NCI-H748 (cell line): ENCODE measurements around the gene KAT8.

Experiments used
- DNase-seq: peaks from one replicate; lab custom pipeline; 2025; ENCODE audit not compliant: unreplicated experiment; lab: John Stamatoyannopoulos, UW

The KAT8 gene

DNA sequence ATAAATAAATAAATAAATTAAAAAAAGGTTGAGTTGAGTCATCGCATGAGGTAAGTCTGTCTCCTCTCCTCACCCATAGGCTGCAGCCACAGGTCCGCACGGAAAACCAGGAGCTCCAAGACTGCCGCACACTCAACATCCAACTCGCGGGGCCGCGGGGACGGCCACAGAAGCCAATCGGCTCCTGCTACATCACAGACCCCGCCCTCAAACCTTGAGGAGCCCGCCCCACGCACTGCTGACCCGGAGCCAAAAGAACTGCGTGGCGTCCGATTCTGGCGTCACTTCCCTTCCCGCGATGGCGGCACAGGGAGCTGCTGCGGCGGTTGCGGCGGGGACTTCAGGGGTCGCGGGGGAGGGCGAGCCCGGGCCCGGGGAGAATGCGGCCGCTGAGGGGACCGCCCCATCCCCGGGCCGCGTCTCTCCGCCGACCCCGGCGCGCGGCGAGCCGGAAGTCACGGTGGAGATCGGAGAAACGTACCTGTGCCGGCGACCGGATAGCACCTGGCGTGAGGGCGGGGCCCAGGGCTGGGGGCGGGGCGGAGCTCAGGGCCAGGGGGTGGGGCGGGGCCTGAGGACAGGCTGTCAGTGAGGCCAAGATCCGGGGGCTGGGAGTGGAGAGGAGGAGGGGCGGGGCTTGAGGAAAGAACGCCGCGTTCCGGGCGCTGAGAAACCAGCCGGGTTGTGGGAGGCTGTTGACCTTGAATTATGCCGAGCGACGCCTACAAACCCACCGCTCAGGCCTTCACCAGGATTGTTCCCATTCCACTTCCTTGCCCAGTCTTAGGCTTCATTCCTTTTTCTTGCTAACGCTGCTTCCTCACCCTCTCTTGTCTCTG is at the start of gene KAT8:
KAT8 (plus strand) TSS at position 281 of the 839 bp plus-strand sequence; CDS start at position 299, 18 bp downstream.
- peak; percentile 97 for DNase-seq

DNA sequence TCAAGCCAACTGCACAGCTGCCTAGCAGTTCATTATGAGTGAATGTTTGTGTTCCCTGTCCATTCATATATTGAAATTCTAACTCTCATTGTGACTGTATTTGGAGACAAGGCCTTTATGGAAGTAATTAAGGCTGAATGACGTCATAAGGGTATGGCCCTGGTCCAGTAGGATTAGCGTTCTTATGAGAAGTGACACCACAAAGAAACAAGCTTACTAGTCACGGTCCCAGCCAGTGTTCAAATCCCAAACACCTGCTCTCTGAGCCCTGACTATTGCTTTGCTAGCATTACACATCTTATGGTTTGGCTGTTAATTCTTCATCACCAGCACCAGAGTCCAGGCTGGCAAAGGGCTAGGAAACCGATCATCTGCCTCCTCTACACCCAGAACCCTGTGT is 45.6 kb upstream of the KAT8 start:
- peak; percentile 10 for DNase-seq

DNA sequence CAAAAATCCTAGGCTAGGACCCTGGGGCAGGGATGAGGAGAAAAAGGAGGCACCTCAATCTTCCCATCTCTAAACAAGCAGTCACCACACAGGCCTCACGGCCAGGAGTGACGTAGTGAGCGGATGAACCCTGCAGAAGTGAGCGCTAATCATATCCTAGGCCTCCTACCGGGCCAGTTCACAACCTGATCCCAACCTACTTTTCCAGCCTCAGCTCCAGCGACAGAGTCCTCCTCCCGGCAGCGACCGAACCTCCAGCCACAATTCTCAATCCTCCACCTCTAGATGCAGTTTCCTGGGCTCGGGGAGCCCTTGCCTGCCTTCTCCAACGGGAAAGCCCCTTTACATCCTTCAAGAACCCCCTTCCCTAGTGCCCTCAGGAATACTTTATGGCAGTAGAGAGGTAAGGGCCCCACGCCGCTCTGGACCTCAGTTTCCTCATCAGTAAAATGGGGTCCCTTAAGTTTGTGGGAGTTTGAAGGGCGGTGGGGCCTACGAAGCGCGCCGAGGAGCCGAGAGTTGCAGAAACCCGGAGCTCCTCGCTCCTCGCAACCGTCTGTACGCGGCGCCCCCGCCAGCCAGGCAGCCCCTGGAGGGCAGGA is 44.8 kb upstream of the KAT8 start:
- peak; percentile 35 for DNase-seq

DNA sequence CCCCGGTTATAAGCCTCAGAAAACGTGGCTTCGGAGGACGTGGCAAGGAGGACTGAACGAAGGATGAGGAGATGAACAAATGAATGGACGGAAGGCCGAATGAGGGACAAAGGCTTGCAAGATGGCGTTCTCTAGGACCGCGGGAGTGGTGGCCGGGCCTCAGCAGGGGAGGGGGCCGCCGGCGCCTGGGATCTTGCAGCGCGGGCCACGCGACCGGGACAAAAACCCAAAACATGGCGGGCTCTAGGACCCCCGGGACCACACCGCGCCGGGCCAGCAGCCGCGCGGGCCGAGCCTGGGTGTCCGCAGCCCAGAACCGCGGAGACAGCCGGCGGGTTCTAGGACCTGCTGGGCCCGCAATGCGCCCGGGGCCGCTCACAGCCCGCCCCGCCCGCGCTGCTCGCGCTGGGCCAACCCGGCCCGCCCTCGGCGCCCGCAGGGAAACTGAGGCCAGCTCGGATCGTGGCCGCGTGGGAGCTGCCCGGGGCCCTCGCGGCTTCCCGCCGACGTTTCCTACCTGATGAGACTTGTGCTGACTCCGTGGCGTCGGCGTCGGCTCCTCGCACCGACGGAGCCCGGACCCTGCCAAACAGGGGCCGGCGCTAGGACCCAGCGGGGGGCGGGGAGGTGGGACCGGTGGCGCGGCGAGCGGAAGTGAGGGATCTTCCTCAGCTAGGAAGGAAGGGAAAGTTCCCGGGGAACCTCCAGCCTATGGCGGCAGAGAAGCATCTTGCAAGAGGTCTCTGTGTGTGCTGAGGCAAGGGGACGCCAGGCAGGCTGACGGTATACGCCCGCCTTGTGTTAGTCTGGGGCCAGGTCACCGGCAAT is 44.1 kb upstream of the KAT8 start:
- peak; percentile 85 for DNase-seq

DNA sequence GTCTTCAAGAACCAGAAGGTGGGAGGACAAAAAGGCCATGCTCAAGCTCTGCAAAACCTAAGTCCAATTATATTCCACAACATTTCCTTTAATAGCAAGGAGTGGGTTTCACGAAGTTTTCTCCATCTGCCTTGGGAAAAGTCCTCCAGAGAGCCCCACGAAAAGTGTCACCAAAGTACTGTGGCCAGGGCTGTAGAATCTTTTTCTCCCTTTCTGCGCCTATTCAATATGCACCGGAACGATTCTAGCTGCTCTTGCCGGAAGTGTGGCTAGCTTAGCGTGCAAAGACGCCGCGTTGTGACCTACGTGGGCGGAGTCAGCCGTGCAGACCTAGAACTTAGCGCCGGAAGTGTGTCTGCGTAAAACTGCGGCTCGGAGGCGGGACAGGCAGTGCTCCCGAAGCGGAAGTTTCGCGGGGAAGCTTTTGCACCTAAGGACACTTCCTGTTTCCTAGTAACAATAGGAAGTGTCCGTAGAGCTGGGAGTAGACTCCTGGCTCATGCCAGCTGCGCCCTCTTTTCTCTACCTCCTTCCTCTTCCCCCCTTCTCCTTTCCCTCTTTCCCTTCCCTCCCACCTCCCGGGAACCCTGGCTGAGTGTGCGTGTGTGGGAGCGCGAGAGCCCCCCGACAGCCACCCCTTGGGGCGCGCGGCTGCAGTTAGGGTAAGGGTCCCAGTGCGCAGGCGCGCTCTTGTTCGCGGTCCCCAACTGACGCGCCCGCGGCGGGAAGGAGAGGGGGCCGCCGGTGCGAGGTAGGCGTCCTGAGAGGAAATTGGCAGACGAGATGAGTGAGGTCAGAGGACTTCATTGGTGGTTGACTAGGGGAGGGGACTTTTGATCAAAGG is 43.3 kb upstream of the KAT8 start, which contains the start of the genes ZNF646 and ZNF668:
ZNF646 (plus strand) TSS at position 453 of the 844 bp plus-strand sequence. CDS start 1,903 bp downstream, outside the sequence.
ZNF668 (minus strand) TSS at position 271 of the 844 bp plus-strand sequence. CDS start 9,781 bp downstream, outside the sequence.
- peak; percentile 99 for DNase-seq

DNA sequence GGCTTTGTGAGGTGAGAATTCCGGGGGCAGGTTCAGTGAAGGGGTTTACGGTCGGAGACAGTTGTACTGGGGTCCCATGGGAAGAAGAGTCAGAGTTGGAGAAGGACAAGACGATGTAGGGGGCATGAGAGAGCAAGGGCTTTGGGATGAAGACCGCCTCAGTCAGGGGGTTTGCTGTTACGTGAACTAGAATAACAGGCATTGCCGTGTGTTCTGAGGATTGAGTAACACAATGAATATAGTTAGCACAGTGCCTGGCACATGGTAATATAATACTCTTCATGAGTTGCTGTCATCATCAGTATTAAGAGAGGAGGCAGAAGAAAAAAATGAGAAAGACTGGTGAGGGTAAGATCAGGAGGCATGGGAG is 42.7 kb upstream of the KAT8 start:
- no peak for DNase-seq

DNA sequence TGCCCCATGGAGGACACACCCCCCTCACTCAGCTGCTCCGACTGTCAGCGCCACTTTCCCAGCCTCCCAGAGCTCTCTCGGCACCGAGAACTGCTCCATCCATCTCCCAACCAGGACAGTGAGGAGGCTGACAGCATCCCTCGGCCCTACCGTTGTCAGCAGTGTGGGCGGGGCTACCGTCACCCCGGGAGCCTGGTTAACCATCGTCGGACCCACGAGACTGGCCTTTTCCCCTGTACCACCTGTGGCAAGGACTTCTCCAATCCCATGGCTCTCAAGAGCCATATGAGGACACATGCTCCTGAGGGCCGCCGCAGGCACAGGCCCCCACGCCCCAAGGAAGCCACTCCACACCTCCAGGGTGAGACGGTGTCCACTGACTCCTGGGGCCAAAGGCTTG is 41.1 kb upstream of the KAT8 start:
- DNase-seq: no peak

DNA sequence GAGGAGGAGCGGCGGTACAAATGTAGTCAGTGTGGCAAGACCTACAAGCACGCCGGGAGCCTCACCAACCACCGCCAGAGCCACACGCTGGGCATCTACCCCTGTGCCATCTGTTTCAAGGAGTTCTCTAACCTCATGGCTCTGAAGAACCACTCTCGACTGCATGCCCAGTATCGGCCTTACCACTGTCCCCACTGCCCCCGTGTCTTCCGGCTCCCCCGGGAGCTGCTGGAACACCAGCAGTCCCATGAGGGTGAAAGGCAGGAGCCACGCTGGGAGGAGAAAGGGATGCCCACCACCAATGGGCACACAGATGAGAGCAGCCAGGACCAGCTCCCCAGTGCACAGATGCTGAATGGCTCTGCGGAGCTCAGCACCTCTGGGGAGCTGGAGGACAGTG is 40.4 kb upstream of the KAT8 start:
- DNase-seq: no peak

DNA sequence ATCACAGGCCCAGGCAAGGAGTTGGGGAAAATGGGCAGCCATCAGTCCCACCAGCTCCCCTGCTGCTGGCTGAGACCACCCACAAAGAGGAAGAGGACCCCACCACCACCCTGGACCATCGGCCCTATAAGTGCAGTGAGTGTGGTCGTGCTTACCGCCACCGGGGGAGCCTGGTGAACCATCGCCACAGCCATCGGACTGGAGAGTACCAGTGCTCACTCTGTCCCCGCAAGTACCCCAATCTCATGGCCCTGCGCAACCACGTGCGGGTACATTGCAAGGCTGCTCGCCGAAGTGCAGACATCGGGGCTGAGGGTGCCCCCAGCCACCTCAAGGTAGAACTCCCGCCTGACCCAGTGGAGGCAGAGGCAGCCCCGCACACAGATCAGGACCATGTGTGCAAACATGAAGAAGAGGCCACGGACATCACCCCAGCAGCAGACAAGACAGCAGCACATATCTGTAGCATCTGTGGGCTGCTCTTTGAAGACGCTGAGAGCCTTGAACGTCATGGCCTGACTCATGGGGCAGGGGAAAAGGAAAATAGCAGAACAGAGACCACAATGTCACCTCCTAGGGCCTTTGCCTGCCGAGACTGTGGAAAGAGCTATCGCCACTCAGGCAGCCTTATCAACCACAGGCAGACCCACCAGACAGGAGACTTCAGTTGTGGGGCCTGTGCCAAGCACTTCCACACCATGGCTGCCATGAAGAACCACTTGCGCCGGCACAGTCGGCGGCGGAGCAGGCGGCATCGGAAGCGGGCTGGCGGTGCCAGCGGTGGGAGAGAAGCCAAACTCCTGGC is 39.7 kb upstream of the KAT8 start:
- DNase-seq: no peak

DNA sequence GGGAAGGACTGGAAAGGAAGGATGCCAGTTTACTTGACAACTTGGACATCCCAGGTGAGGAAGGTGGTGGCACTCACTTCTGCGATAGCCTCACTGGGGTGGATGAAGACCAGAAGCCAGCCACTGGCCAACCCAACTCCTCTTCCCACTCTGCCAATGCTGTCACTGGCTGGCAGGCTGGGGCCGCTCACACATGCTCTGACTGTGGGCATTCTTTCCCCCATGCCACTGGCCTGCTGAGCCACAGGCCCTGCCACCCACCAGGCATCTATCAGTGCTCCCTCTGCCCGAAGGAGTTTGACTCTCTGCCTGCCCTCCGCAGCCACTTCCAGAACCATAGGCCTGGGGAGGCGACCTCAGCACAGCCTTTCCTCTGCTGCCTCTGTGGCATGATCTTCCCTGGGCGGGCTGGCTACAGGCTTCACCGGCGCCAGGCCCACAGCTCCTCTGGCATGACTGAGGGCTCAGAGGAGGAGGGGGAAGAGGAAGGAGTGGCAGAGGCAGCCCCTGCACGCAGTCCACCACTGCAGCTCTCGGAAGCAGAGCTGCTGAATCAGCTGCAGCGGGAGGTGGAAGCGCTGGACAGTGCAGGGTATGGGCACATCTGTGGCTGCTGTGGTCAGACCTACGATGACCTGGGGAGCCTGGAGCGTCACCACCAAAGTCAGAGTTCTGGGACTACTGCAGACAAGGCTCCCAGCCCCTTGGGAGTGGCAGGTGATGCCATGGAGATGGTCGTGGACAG is 38.7 kb upstream of the KAT8 start:
- DNase-seq: no peak

DNA sequence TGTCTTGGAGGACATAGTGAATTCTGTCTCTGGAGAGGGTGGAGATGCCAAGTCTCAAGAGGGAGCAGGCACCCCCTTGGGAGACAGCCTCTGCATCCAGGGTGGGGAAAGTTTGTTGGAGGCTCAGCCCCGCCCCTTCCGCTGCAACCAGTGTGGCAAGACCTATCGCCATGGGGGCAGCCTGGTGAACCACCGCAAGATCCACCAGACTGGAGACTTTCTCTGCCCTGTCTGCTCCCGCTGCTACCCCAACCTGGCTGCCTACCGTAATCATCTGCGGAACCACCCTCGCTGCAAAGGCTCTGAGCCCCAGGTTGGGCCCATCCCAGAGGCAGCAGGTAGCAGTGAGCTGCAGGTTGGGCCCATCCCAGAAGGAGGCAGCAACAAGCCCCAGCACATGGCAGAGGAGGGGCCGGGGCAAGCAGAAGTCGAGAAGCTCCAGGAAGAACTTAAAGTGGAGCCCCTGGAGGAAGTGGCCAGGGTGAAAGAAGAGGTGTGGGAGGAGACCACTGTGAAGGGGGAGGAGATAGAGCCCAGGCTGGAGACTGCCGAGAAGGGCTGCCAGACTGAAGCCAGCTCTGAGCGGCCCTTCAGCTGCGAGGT is 38.0 kb upstream of the KAT8 start:
- no peak for DNase-seq

DNA sequence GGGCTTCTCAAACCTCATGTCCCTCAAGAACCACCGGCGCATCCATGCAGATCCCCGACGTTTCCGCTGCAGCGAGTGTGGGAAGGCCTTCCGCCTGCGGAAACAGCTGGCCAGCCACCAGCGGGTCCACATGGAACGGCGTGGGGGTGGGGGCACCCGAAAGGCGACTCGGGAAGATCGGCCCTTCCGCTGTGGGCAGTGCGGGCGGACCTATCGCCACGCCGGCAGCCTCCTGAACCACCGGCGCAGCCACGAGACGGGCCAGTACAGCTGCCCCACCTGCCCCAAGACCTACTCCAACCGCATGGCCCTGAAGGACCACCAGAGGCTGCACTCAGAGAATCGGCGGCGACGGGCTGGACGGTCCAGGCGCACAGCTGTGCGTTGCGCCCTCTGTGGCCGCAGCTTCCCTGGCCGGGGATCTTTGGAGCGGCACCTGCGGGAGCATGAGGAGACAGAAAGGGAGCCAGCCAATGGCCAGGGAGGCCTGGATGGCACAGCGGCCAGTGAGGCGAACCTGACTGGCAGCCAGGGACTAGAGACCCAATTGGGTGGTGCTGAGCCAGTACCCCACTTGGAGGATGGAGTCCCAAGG is 37.3 kb upstream of the KAT8 start:
- DNase-seq: no peak

DNA sequence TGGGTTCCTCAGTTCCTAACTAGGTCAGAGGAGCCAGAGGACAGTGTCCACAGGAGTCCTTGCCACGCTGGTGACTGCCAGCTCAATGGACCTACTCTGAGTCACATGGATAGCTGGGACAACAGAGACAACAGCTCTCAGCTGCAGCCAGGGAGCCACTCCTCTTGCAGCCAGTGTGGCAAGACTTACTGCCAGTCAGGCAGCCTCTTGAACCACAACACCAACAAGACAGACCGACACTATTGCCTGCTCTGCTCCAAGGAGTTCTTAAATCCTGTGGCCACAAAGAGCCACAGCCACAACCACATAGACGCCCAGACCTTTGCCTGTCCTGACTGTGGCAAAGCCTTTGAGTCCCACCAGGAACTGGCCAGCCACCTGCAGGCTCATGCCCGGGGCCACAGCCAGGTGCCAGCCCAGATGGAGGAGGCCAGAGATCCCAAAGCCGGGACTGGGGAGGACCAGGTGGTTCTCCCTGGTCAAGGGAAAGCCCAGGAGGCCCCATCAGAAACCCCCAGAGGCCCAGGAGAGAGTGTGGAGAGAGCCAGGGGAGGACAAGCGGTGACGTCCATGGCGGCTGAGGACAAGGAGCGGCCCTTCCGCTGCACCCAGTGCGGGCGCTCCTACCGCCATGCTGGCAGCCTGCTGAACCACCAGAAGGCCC is 36.6 kb upstream of the KAT8 start:
- no peak for DNase-seq

DNA sequence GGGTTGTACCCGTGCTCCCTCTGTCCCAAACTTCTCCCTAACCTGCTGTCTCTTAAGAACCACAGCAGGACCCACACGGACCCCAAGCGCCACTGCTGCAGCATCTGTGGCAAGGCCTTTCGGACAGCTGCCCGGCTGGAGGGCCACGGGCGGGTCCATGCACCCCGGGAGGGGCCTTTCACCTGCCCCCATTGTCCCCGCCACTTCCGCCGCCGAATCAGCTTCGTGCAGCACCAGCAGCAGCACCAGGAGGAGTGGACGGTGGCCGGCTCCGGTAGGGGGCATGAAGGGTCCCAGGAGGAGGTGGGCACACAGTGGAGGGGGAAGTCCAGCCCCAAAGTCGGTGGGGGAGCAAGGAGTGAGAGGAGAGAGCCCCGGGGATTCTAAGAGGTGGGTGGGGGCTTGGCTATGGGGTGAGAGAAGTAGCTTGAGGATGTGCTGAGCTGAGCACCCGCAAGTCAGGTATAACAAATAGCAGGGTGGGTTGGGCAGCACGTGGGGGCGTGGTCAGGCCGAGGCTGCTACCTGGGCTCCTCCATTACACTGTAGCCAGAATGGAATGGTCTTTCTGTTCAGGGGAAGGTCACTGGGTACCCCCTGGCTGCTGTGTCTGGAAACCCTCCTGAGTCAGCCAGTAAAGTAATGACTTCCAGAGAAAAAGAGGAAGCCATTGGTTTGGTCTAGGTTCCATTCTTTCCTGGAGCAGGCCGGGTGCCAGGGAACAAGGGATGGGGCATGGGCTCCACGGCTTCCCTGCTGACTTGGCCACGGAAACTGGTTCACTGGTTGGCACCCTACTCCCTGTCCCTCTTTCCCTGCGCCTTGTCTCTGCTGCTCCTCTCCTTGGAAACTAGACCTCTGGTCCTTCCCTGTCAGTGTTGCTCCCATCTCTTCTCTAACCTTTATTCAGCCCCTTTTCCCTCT is 35.8 kb upstream of the KAT8 start:
- DNase-seq: no peak

DNA sequence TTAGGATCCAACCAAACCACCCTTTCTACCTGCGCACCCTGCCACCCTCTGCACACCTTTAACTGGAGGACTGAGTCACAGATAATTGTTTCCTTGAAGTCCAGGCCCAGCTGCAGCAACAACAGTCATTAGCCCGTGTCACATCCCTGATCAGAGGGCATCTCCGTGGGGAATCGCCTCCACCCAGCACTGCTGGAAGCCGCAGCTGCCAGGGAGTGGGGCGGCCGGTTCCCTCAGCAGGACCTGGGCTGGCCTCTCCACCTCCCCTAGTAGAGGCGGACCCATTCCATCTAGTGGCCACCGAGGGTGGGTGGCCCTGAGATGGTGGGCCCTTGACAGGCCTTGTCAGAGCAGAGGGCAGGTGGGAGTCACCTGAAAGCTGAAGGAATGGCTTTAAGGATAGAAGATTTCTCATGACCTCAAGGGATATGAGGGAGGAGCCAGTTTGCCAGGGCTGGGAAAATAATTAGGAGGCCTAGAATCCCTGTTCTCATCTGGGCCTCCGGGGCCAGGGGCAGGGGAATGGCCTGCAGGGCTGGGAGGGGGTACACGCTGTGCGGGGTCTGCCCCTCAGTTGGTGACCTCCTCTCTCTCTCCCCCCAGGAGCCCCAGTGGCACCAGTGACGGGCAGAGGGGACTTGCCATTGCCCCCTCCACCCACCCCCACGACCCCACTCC is 35.0 kb upstream of the KAT8 start:
- DNase-seq: no peak

DNA sequence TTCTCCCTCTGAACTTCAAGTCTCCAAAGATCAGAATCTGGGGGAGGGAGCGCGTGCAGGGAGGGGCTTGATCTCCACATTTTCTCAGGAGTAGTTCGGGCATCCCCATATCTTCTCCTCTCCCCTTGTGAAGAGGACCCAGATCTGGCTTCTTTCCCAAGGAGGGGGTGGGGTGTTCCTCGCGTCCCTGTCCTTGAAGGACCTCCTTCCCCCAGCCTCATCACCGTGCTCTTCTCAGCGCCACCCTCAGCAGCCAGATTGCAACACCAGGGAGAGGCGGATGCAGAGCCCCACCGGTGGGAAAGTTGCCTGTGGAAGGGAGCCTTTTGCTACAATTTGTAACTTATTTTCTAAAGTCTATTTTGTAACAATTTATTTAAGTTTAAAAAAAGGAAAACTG is 34.4 kb upstream of the KAT8 start:
- DNase-seq: no peak
